BJ (cell line): ENCODE data around the gene SEPTIN3. TPM values are rescaled to one million over a fixed set of nuclear protein-coding genes. Genes with fewer than 3 reads are reported as not detected.

Source experiments
- CTCF ChIA-PET: fragments of 350-600 bp; formaldehyde crosslinking; extraction: SDS; loops from one replicate; lab custom pipeline; 2021; ENCODE audit warnings: antibody characterized with exemption, inconsistent platforms; lab: Yijun Ruan, JAX
- POLR2A ChIA-PET: fragments of 300-600 bp; sonication (Branson Sonifier 250); formaldehyde crosslinking; extraction: SDS; loops from one replicate; lab custom pipeline; 2021; ENCODE audit warnings: antibody characterized with exemption; lab: Charles Lee
- DNase-seq: peaks from one replicate; pipeline ENCODE4 v3.0.0-alpha.2; 2011; ENCODE audit warnings: low read depth
- H3K27me3 ChIP-seq: 2 replicates; pipeline ENCODE4 v1.6.0; 2011; ENCODE audit warnings: low read length; ENCODE audit not compliant: control insufficient read depth, insufficient read depth
- H3K36me3 ChIP-seq: 2 replicates; pipeline ENCODE4 v1.5.1; 2011; ENCODE audit warnings: low read length; ENCODE audit not compliant: control insufficient read depth, insufficient read depth
- H3K4me3 ChIP-seq: 2 replicates; pipeline ENCODE4 v1.5.1; 2011; ENCODE audit warnings: low read depth, mild to moderate bottlenecking, control low read depth, low read length
- polyA plus RNA-seq: library from polyadenylated mRNA; depleted of rRNA; stranded (reverse); fragments of >200 nt; gene quantifications from 2 replicates; pipeline ENCODE4 v1.2.3, GENCODE V29; 2011
- TF ChIP-seq, protein P1 (sequence below): IDR thresholded peaks from 2 replicates; pipeline ENCODE4 v1.5.1; 2011; ENCODE audit warnings: low read depth, mild to moderate bottlenecking, control low read depth, inconsistent platforms, low read length, moderate library complexity; ENCODE audit not compliant: insufficient read depth

SEPTIN3 gene
- polyA plus RNA-seq, 1 experiment, result 0.06 TPM

DNA sequence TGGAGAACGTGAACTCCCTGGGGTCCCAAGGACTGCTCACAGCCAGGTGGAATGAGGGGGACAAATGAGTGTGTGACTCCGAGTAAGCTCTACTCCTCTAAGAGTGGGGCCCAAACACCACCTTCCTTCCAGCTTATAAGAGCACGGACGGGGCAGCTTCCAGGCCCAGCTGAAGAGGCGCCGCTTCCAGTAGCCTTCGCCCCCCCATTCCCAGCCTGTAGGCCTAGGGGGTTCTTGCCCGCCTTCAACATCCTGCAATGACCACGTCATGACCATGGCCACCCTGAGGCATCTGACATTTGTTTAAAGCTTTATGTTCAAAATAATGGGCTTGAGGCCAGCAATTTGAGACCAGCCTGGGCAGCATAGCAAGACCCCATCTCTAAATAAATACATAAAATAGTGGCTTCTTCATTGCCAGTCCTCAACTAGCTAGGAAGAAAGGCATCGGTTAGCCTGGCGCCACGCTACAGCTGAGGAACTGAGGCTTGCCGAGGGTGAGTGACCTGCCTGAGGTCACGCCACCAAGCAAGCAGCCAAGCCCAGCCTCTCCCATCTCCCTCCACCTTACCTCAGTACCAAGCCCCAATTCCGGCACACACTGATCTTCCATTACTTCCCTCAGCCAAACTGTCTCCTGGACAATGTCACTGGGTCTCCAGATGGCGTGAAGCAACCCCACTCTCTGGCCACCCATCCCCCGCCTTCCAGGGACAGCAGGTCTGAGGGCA is 34.8 kb upstream of the SEPTIN3 start:
- Histone ChIP-seq H3K36me3 (no peaks in the 10 kb centered on the region; the same call in 1 of the 2 replicates), H3K27me3 (no peaks in the 10 kb centered on the region), H3K4me3 (no peak overlapping the region)
- ChIA-PET CTCF (interaction anchor here (1.0 to 1.7 kb wide), 3 partner anchors 9 to 188 kb away, joined by 3 to 6 read pairs (median 6); no protein-coding TSS in a partner anchor), POLR2A (no interaction called here)
- DNase-seq, result no peak
- TF ChIP-seq, protein P1, sequence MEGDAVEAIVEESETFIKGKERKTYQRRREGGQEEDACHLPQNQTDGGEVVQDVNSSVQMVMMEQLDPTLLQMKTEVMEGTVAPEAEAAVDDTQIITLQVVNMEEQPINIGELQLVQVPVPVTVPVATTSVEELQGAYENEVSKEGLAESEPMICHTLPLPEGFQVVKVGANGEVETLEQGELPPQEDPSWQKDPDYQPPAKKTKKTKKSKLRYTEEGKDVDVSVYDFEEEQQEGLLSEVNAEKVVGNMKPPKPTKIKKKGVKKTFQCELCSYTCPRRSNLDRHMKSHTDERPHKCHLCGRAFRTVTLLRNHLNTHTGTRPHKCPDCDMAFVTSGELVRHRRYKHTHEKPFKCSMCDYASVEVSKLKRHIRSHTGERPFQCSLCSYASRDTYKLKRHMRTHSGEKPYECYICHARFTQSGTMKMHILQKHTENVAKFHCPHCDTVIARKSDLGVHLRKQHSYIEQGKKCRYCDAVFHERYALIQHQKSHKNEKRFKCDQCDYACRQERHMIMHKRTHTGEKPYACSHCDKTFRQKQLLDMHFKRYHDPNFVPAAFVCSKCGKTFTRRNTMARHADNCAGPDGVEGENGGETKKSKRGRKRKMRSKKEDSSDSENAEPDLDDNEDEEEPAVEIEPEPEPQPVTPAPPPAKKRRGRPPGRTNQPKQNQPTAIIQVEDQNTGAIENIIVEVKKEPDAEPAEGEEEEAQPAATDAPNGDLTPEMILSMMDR, result no peak

DNA sequence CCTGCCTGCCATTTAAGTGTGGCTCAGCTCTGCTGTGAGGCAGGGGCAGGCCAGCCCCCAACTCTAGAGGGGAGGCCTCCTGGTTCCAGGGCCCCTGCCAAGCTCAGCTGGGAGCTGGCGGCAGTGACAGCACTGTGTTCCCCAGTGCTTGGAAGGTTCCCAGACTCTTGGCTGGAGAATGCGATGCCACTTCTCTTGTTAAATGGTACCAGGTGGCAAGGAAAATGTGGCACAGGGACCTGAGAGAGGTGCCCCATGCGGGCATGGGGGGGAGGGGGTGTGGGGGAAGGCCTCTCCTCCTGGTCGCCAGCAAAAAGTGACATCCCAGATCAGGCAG is 34.3 kb upstream of the SEPTIN3 start:
- Histone ChIP-seq H3K4me3 (no peak overlapping the region), H3K36me3 (no peaks in the 10 kb centered on the region; the same call in 1 of the 2 replicates), H3K27me3 (no peaks in the 10 kb centered on the region)
- TF ChIP-seq, protein P1, result no peak
- CTCF ChIA-PET, result interaction anchor here (1.0 to 1.7 kb wide), 3 partner anchors 9 to 189 kb away, joined by 3 to 6 read pairs (median 6); no protein-coding TSS in a partner anchor
- POLR2A ChIA-PET, result no interaction called here
- no peak for DNase-seq

DNA sequence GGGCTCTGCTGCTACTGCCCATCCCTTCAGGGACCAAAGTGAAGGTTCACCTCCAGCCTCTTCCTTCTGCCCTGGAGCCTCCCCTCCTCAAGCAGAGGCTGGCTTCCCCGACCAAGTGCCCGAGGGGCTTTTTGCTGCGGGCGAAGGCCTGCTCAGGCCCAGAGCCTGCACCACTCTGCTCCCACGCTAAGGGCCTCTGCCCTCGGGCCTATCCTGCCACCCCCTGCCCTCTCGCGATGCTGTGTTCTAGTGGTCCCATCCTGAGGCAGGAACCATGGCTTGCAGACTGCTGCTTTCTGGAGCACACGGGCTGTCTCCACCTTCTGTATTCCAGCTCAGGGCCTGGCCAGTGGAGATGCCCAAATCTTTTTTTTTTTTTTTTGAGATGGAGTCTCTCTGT is 33.7 kb upstream of the SEPTIN3 start:
- H3K27me3 ChIP-seq, result no peaks in the 10 kb centered on the region
- H3K36me3 ChIP-seq, result no peaks in the 10 kb centered on the region; the same call in 1 of the 2 replicates
- TF ChIP-seq, protein P1, result no peak
- no peak for DNase-seq
- H3K4me3 ChIP-seq, result no peak overlapping the region
- POLR2A ChIA-PET, result no interaction called here
- CTCF ChIA-PET, result interaction anchor here (0.6 to 3.0 kb wide), 3 partner anchors 10 to 189 kb away, joined by 3 to 12 read pairs (median 6); no protein-coding TSS in a partner anchor

DNA sequence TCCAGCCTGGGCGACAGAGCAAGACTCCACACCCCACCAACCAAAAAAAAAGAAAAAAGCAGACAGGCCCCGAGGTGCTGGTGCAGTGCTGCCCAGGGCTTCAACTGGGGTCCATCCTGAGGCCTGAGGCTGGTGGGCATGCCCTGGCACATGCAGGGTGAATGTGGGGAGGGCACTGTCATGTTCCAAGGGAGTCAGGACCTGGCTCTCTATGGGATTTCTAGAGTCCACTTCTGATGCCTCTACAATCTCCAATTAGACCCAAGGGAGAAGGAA is 32.4 kb upstream of the SEPTIN3 start:
- no peak for DNase-seq
- H3K27me3 ChIP-seq, result no peaks in the 10 kb centered on the region
- ChIA-PET CTCF (interaction anchor here (2.6 to 5.6 kb wide), 3 partner anchors 12 to 239 kb away, joined by 12 to 119 read pairs (median 13); partner anchors contain the start of gene MEI1), POLR2A (no interaction called here)
- H3K4me3 ChIP-seq, result no peak overlapping the region
- H3K36me3 ChIP-seq, result no peaks in the 10 kb centered on the region; the same call in 1 of the 2 replicates
- TF ChIP-seq, protein P1, result no peak

DNA sequence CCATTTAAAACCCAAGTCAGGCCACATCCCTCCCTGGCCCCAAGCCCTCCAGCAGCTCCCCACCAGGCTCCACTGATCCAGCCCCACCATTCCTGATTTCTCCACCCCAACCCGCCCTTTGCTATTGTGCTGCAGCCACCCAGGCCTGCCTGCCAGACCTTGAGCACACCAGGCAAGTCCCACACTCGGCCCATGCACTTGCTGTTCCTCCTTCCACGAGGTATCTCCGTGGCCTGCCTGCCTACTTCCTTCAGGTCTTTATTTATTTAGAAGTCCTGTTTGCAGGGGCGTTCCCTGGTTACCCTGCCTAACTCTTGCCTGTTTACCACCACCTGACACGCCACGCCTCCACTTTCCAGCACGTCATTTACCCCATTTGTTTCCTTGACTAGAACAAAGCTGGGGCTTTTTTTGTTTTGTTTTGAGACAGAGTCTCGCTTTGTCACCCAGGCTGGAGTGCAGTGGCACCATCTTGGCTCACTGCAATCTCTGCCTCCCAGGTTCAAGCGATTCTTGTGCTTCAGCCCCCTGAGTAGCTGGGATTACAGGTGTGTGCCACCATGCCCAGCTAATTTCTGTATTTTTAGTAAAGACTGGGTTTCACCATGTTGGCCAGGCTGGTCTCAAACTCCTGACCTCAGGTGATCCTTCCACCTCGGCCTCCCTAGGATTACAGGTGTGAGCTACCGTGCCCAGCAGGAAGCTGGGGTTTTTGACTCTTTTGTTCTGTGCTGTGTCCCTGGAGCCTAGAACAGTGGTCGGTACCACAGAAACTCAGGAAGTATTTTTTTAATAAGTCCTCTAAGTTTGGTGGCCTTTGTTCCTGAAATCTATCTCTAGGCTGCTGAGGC is 29.0 kb upstream of the SEPTIN3 start:
- Histone ChIP-seq H3K36me3 (no peaks in the 10 kb centered on the region; the same call in 1 of the 2 replicates), H3K4me3 (no peak overlapping the region), H3K27me3 (no peaks in the 10 kb centered on the region)
- CTCF ChIA-PET, result interaction anchor here (0.5 to 5.6 kb wide), 45 partner anchors 8 to 1177 kb away, joined by 3 to 119 read pairs (median 5); partner anchors contain the start of genes CCDC134, MEI1, SMIM45 and SNU13
- POLR2A ChIA-PET, result interaction anchor here (0.9 kb wide), 1 partner anchor 243 kb away, joined by 4 read pairs; no protein-coding TSS in a partner anchor
- no peak for DNase-seq
- TF ChIP-seq, protein P1, result no peak
